ENCODE measurements around the gene PLXNA1.

Gene PLXNA1

GRCh38 chr3:127020543-127020942 is 37.6 kb downstream of the PLXNA1 start:
- Histone ChIP-seq H3K27ac (no peak overlapping the region), H3K27me3 (no peaks in the 10 kb centered on the region), H3K9me3 (replicated peaks in 1 of 11) (no peaks in the 10 kb centered on the region), H3K9ac (no peak overlapping the region), H3K36me3 (peaks cover 0 to 86% (median 0%) of the 10 kb centered on the region in 11 experiments; a peak in 8 of 22 replicates), H3K4me3 (no peak overlapping the region), H4K20me1 (peaks cover 6 to 84% (median 26%) of the 10 kb centered on the region in 11 experiments; a peak in 15 of 22 replicates), H3K4me1 (peaks cover 17 to 21% (median 18%) of the 10 kb centered on the region in 10 experiments), H3K4me2 (no peak overlapping the region)
- no peak for TF ChIP-seq Cebpa-rat (IDR thresholded peaks at IDR 0.05)

GRCh38 chr3:127022849-127023248 is 39.9 kb downstream of the PLXNA1 start:
- Histone ChIP-seq H3K36me3 (peaks cover 0 to 82% (median 0%) of the 10 kb centered on the region in 11 experiments; a peak in 8 of 22 replicates), H3K27ac (no peak overlapping the region)
- TF ChIP-seq Cebpa-rat (IDR thresholded peaks at IDR 0.05), result no peak

GRCh38 chr3:127025456-127025855 is 42.5 kb downstream of the PLXNA1 start:
- TF ChIP-seq Cebpa-rat (IDR thresholded peaks at IDR 0.05), result 0 out of 22 replicates have a peak, but pooled peaks of 1 of the 11 experiments have one; percentile 31
- H3K9ac ChIP-seq, result peak overlapping the region in 2 of 11 experiments; percentile 16 to 47; a peak in 1 of 22 replicates
- H4K20me1 ChIP-seq, result peaks cover 0 to 71% (median 10%) of the 10 kb centered on the region in 11 experiments; a peak in 12 of 22 replicates
- peaks cover 0 to 82% (median 0%) of the 10 kb centered on the region in 11 experiments; a peak in 7 of 22 replicates for H3K36me3 ChIP-seq
- peak overlapping the region; percentile 31 to 75 (median 59); a peak in 21 of 22 replicates for H3K4me2 ChIP-seq
- no peak overlapping the region for H3K4me3 ChIP-seq
- no peaks in the 10 kb centered on the region for H3K9me3 ChIP-seq (replicated peaks in 1 of 11)
- H3K4me1 ChIP-seq, result peaks cover 19 to 25% (median 21%) of the 10 kb centered on the region in 10 experiments
- H3K27ac ChIP-seq, result peak overlapping the region in 4 of 11 experiments; percentile 52 to 77 (median 70); a peak in 7 of 22 replicates
- H3K27me3 ChIP-seq, result no peaks in the 10 kb centered on the region

More at GRCh38 chr3:127022849-127023248, 39.9 kb downstream of the PLXNA1 start:
- Histone ChIP-seq H3K9me3 (replicated peaks in 1 of 11) (no peaks in the 10 kb centered on the region), H3K4me2 (no peak overlapping the region), H3K27me3 (no peaks in the 10 kb centered on the region), H3K9ac (no peak overlapping the region), H4K20me1 (peaks cover 0 to 79% (median 14%) of the 10 kb centered on the region in 11 experiments; a peak in 12 of 22 replicates), H3K4me1 (peaks cover 19 to 25% (median 21%) of the 10 kb centered on the region in 10 experiments), H3K4me3 (no peak overlapping the region)

- Histone ChIP-seq H3K9me3 (replicated peaks in 1 of 11) (no peaks in the 10 kb centered on the region), H3K4me1 (peaks cover 19 to 25% (median 21%) of the 10 kb centered on the region in 10 experiments), H3K4me3 (no peak overlapping the region), H3K36me3 (peaks cover 0 to 82% (median 0%) of the 10 kb centered on the region in 11 experiments; a peak in 7 of 22 replicates), H4K20me1 (peaks cover 0 to 71% (median 5%) of the 10 kb centered on the region in 11 experiments; a peak in 12 of 22 replicates), H3K27me3 (no peaks in the 10 kb centered on the region), H3K27ac (peak overlapping the region in 4 of 11 experiments; percentile 52 to 77 (median 70); a peak in 8 of 22 replicates), H3K4me2 (peak overlapping the region; percentile 31 to 75 (median 59); a peak in 21 of 22 replicates), H3K9ac (peak overlapping the region in 4 of 11 experiments; percentile 5 to 47 (median 23); a peak in 4 of 22 replicates)
- TF ChIP-seq Cebpa-rat (IDR thresholded peaks at IDR 0.05), result no peak
These were observed 43.1 kb downstream of the PLXNA1 start for GRCh38 chr3:127026036-127026435.

DNA sequence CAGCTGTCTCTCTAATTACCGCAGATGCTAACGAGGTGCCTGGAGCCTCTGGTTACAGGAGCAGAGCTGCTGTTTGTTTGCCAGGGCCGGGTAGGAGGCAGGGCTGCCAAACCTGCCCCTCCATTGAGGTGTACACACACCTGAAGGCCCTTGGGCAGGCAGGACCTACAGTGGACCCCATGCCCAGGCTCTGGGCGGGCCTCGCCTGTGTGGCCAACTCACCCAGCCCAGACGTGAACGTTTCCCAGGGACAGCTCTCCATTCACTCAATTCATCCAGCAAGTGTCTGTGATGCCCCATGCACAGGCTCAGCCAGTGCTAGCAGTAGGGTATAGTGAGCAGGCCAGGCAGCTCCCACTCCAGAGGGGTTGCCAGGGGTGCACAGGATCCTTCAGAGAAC is 43.7 kb downstream of the PLXNA1 start:
- Histone ChIP-seq H3K27me3 (no peaks in the 10 kb centered on the region), H3K36me3 (peaks cover 0 to 82% (median 0%) of the 10 kb centered on the region in 11 experiments; a peak in 7 of 22 replicates), H3K4me2 (peak overlapping the region in 9 of 11 experiments; percentile 12 to 75 (median 59); a peak in 12 of 22 replicates), H3K9me3 (replicated peaks in 1 of 11) (no peaks in the 10 kb centered on the region), H3K9ac (0 out of 22 replicates have a peak overlapping the region, but pooled peaks of 1 of the 11 experiments have one; percentile 47), H4K20me1 (peaks cover 0 to 69% (median 5%) of the 10 kb centered on the region in 11 experiments; a peak in 12 of 22 replicates), H3K4me1 (peaks cover 19 to 25% (median 21%) of the 10 kb centered on the region in 10 experiments), H3K4me3 (no peak overlapping the region), H3K27ac (peak overlapping the region in 3 of 11 experiments; percentile 68 to 77 (median 73); a peak in 6 of 22 replicates)
- TF ChIP-seq Cebpa-rat (IDR thresholded peaks at IDR 0.05), result no peak

GRCh38 chr3:127027061-127027735 is 44.3 kb downstream of the PLXNA1 start:
- no peak for TF ChIP-seq Cebpa-rat (IDR thresholded peaks at IDR 0.05)
- H3K4me1 ChIP-seq, result peaks cover 19 to 25% (median 21%) of the 10 kb centered on the region in 10 experiments
- no peaks in the 10 kb centered on the region for H3K9me3 ChIP-seq (replicated peaks in 1 of 11)
- peak overlapping the region in 3 of 11 experiments; percentile 68 to 77 (median 73); a peak in 6 of 22 replicates for H3K27ac ChIP-seq
- peaks cover 0 to 72% (median 5%) of the 10 kb centered on the region in 11 experiments; a peak in 11 of 22 replicates for H4K20me1 ChIP-seq
- peaks cover 0 to 82% (median 0%) of the 10 kb centered on the region in 11 experiments; a peak in 6 of 22 replicates for H3K36me3 ChIP-seq
- H3K27me3 ChIP-seq, result no peaks in the 10 kb centered on the region
- H3K4me2 ChIP-seq, result peak overlapping the region in 4 of 11 experiments; percentile 12 to 75 (median 36); a peak in 4 of 22 replicates
- no peak overlapping the region for H3K9ac ChIP-seq
- no peak overlapping the region for H3K4me3 ChIP-seq

DNA sequence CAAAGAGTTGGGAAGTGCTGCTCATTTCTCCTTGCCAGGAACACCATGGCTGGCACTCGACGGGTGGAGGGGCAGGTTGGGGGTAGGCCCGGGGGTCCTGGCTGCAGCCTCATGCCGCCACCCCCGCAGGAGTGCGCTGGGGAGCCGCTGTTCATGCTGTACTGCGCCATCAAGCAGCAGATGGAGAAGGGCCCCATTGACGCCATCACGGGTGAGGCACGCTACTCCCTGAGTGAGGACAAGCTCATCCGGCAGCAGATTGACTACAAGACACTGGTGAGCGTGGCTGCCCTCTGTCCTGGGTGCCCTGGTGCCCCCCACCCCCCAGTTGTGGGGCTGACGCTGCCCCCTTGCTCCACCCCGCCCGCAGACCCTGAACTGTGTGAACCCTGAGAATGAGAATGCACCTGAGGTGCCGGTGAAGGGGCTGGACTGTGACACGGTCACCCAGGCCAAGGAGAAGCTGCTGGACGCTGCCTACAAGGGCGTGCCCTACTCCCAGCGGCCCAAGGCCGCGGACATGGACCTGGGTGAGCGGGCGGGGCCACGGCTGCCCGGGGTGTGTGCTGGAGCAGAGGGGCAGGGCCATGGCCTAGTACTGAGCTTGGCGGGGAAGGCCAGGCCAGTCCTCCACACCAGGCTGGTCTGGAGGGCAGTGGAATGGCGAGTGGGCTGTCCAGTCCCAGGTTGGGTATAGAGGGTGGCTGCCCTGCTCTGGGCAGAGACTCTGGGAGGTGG is 45.1 kb downstream of the PLXNA1 start:
- Histone ChIP-seq H3K4me3 (no peak overlapping the region), H3K27me3 (no peaks in the 10 kb centered on the region), H3K36me3 (peaks cover 0 to 82% (median 0%) of the 10 kb centered on the region in 11 experiments; a peak in 6 of 22 replicates), H3K4me1 (peaks cover 19 to 27% (median 21%) of the 10 kb centered on the region in 10 experiments), H3K4me2 (no peak overlapping the region), H3K9ac (no peak overlapping the region), H4K20me1 (peaks cover 0 to 75% (median 5%) of the 10 kb centered on the region in 11 experiments; a peak in 10 of 22 replicates), H3K9me3 (replicated peaks in 1 of 11) (no peaks in the 10 kb centered on the region), H3K27ac (no peak overlapping the region)
- TF ChIP-seq Cebpa-rat (IDR thresholded peaks at IDR 0.05), result no peak

All from BLaER1 treated with 17β-estradiol and CSF1 and Interleukin-3, amounts not matched to agents 10 nM and 100 nM (cell line).